Chondrocyte (in vitro differentiated cells): ENCODE measurements around the gene MARCHF10. TPM values are rescaled to one million over a fixed set of nuclear protein-coding genes. Genes with fewer than 3 reads are reported as not detected.

ENCODE experiments used
- DNase-seq: peaks from one replicate; pipeline ENCODE4 v3.0.0; 2021; ENCODE audit warnings: mixed read lengths, low spot score
- H3K27ac Mint-ChIP-seq: one replicate; pipeline ENCODE4 v1.8.0; 2021; ENCODE audit warnings: mild to moderate bottlenecking, moderate library complexity, mixed read lengths; ENCODE audit not compliant: unreplicated experiment
- H3K27me3 Mint-ChIP-seq: 2 replicates; pipeline ENCODE4 v1.8.0; 2021; ENCODE audit warnings: low read depth, mixed read lengths
- H3K36me3 Mint-ChIP-seq: 2 replicates; pipeline ENCODE4 v1.8.0; 2021; ENCODE audit warnings: low read depth, mixed read lengths
- H3K4me1 Mint-ChIP-seq: 2 replicates; pipeline ENCODE4 v1.8.0; 2021; ENCODE audit warnings: low read depth, mild to moderate bottlenecking, mixed read lengths
- H3K4me3 Mint-ChIP-seq: one replicate; pipeline ENCODE4 v1.8.0; 2021; ENCODE audit warnings: mild to moderate bottlenecking, moderate library complexity, mixed read lengths; ENCODE audit not compliant: unreplicated experiment
- H3K9me3 Mint-ChIP-seq: 2 replicates; pipeline ENCODE4 v1.8.0; 2021; ENCODE audit warnings: low read depth, mixed read lengths
- total RNA-seq: library from RNA; stranded (reverse); gene quantifications from 3 replicates; pipeline ENCODE4 v1.2.1, GENCODE V29; 2021
- TF ChIP-seq, protein P1 (sequence below): fragments of 200-600 bp; sonication (generic); IDR thresholded peaks from 2 replicates; pipeline ENCODE4 v1.5.0; 2021; ENCODE audit warnings: antibody characterized with exemption, mild to moderate bottlenecking, moderate library complexity

The MARCHF10 gene
- total RNA-seq, 1 donor from 2014 or later, result 0.17 TPM

DNA sequence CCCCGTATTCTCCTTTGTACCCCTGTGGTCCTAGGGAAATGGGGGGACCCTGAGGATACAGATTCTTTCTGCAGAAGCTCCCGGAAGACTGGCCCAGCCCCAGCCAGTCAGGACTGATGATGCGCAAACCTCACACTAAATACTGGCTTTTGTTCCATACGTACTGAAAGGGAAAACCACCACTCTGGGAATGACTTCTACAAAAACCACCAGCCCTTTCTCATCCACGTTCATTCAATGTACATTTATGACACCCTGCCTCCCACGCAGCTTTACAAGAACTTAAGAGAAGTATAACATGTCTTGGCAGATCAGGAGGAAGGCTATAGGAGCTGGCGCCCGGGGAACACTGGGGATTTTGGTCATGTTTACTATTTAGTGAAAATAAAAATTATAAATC lies 70.6 kb downstream of the MARCHF10 start:
- Mint-ChIP-seq H3K9me3 (no peaks in the 10 kb centered on the region), H3K27me3 (no peaks in the 10 kb centered on the region), H3K27ac (no peak overlapping the region), H3K36me3 (no peaks in the 10 kb centered on the region), H3K4me1 (peaks cover 9% of the 10 kb centered on the region), H3K4me3 (no peak overlapping the region)
- TF ChIP-seq, protein P1, sequence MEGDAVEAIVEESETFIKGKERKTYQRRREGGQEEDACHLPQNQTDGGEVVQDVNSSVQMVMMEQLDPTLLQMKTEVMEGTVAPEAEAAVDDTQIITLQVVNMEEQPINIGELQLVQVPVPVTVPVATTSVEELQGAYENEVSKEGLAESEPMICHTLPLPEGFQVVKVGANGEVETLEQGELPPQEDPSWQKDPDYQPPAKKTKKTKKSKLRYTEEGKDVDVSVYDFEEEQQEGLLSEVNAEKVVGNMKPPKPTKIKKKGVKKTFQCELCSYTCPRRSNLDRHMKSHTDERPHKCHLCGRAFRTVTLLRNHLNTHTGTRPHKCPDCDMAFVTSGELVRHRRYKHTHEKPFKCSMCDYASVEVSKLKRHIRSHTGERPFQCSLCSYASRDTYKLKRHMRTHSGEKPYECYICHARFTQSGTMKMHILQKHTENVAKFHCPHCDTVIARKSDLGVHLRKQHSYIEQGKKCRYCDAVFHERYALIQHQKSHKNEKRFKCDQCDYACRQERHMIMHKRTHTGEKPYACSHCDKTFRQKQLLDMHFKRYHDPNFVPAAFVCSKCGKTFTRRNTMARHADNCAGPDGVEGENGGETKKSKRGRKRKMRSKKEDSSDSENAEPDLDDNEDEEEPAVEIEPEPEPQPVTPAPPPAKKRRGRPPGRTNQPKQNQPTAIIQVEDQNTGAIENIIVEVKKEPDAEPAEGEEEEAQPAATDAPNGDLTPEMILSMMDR, result no peak
- DNase-seq, result no peak

DNA sequence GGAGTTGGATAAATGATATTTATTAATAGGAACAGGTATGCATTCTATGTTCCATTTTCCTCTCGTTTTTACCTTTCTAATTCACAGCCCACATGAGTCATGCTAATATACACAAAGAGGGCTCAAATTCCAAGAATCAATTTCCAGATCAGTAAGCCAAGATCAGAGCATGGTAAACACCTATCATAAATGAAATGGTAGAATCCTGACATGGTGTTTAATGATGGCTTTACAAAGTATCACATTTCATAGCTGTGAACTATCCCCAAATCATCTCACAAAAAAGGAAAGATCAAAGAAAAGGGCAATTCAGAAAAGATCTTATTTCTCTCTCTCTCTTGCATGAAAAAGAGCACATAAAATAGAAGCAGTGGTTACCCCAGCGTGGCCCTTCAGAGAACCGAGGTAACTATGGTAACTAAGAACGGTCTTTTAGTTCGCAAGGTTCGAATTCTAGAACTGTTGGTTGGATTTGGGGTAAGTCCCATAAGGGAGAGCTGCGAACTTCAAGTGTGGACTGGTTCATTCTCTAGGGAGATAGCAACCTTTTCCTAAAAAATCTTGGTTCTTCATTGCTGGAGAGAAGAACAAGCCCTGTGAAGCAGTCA lies 73.0 kb downstream of the MARCHF10 start:
- Mint-ChIP-seq H3K4me1 (peaks cover 7% of the 10 kb centered on the region), H3K9me3 (no peaks in the 10 kb centered on the region), H3K27ac (no peak overlapping the region), H3K4me3 (no peak overlapping the region), H3K27me3 (no peaks in the 10 kb centered on the region), H3K36me3 (no peaks in the 10 kb centered on the region)
- TF ChIP-seq, protein P1, result no peak
- no peak for DNase-seq

DNA sequence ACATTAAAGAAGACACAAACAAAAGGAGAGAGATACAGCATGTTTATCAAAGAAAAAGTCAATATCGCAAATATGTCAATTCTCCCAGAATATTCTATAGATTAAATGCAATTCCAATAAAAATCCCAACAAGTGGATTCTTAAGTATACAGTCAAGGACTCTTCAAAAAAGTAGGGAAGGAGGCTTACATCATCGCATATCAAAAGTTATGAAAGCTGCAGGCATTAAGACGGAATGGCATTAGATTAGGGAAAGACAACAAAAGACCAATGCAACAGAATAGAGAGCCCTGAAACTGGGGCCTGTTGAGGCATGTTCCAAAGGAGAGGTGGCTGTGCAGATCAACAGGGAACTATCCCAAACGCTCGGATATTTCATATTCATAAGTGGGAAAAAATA lies 76.0 kb downstream of the MARCHF10 start:
- TF ChIP-seq, protein P1, result no peak
- Mint-ChIP-seq H3K27me3 (no peaks in the 10 kb centered on the region), H3K27ac (no peak overlapping the region), H3K4me3 (no peak overlapping the region), H3K36me3 (no peaks in the 10 kb centered on the region), H3K4me1 (no peaks in the 10 kb centered on the region), H3K9me3 (no peaks in the 10 kb centered on the region)
- no peak for DNase-seq

DNA sequence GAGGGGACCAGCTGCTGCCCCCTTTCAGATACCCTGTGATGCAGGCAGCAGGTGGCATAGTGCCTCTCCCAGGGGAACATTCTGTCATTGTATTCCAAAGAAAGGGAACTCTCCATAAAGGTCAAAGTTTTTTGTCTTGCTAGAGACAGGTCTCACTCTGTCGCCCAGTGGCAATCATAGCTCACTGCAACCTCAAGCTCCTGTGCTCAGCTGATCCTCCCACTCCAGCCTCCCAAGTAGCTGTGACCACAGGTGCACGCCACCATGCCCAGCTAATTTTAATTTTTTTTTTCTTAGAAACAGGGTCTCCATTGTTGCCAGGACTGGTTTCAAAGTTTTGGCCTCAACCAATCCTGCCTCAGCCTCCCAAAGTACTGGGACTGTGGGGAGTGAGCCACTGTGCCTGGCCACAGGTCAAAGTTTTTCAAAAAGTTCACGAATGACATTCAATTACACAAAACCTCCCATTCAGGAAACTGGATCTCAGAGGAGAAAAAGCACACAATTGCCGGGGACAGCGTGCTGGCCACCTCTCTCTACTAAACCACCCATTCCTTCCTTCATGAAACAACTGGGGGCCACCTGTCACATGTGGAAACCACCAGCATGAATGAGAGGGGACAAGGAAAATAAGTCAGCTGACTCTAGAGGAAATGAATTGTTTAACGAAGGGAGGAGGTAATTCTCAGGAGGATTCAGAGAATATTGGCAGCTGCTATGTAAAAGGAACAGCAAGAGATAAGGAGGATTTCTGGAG lies 80.0 kb downstream of the MARCHF10 start:
- Mint-ChIP-seq H3K27ac (no peak overlapping the region), H3K9me3 (no peaks in the 10 kb centered on the region), H3K4me3 (no peak overlapping the region)

GRCh38 chr17:62725791-62726249 lies 82.3 kb downstream of the MARCHF10 start:
- no peaks in the 10 kb centered on the region for H3K36me3 Mint-ChIP-seq
- no peaks in the 10 kb centered on the region for H3K9me3 Mint-ChIP-seq
- no peak for DNase-seq
- H3K27me3 Mint-ChIP-seq, result no peaks in the 10 kb centered on the region
- TF ChIP-seq, protein P1, result no peak
- no peak overlapping the region for H3K27ac Mint-ChIP-seq
- no peak overlapping the region for H3K4me3 Mint-ChIP-seq
- peaks cover 16% of the 10 kb centered on the region for H3K4me1 Mint-ChIP-seq

More for the DNA sequence above, 80.0 kb downstream of the MARCHF10 start:
- peaks cover 11% of the 10 kb centered on the region for H3K4me1 Mint-ChIP-seq
- H3K36me3 Mint-ChIP-seq, result no peaks in the 10 kb centered on the region
- no peaks in the 10 kb centered on the region for H3K27me3 Mint-ChIP-seq
- DNase-seq, result no peak
- TF ChIP-seq, protein P1, result no peak
